IMR-90 (cell line): ENCODE data around the gene OXNAD1. TPM values are rescaled to one million over a fixed set of nuclear protein-coding genes. Genes with fewer than 3 reads are reported as not detected.

ENCODE experiments used
- ATAC-seq: fragments of 200-7000 bp; cut with Tn5 transposase; 2 replicates; pipeline ENCODE4 v1.9.1; 2020; ENCODE audit warnings: low read depth, mild to moderate bottlenecking, moderate library complexity
- BruUV-seq: library from RNA; stranded (reverse); fragments of 400-500 nt; replicated peaks from 2 replicates; lab custom pipeline; 2021; lab: Mats Ljungman, UMichigan
- CTCF ChIA-PET: fragments of 300-600 bp; formaldehyde crosslinking; extraction: SDS; loops from one replicate; lab custom pipeline; 2021; ENCODE audit warnings: antibody characterized with exemption; lab: Yijun Ruan, JAX
- POLR2A ChIA-PET: fragments of 300-600 bp; sonication (Branson Sonifier 250); formaldehyde crosslinking; loops from one replicate; lab custom pipeline; 2022; ENCODE audit warnings: antibody characterized with exemption; ENCODE audit not compliant: unreplicated experiment; lab: Charles Lee
- DNase-seq: peaks from one replicate; pipeline ENCODE4 v3.0.0; 2013
- H2AFZ ChIP-seq: replicated peaks from 2 replicates; pipeline ENCODE3; 2013; ENCODE audit warnings: low read length, mild to moderate bottlenecking; ENCODE audit not compliant: poor library complexity
- H2AK5ac ChIP-seq: 2 replicates; pipeline ENCODE4 v1.6.1; 2013; ENCODE audit warnings: low read depth, low read length, inconsistent platforms
- H2AK9ac ChIP-seq: replicated peaks from 2 replicates; pipeline ENCODE3; 2013; ENCODE audit warnings: mild to moderate bottlenecking, low read depth, low read length, moderate library complexity; ENCODE audit not compliant: poor library complexity
- H2BK120ac ChIP-seq: 2 replicates; pipeline ENCODE4 v1.6.1; 2013; ENCODE audit warnings: low read depth, low read length, inconsistent platforms
- H2BK15ac ChIP-seq: 3 replicates; pipeline ENCODE4 v1.6.1; 2013; ENCODE audit warnings: low read depth, low read length, inconsistent platforms
- H2BK20ac ChIP-seq: 2 replicates; pipeline ENCODE4 v1.6.1; 2013; ENCODE audit warnings: low read depth, mild to moderate bottlenecking, inconsistent platforms, low read length, moderate library complexity
- H2BK5ac ChIP-seq: 2 replicates; pipeline ENCODE4 v1.6.1; 2013; ENCODE audit warnings: mild to moderate bottlenecking, low read depth, low read length, inconsistent platforms; ENCODE audit not compliant: poor library complexity, severe bottlenecking
- H3K14ac ChIP-seq: replicated peaks from 2 replicates; pipeline ENCODE4 v1.6.1; 2013; ENCODE audit warnings: low read depth, low read length, inconsistent platforms
- H3K18ac ChIP-seq: 2 replicates; pipeline ENCODE4 v1.6.1; 2013; ENCODE audit warnings: low read depth, low read length, control low read depth
- H3K23ac ChIP-seq: 2 replicates; pipeline ENCODE4 v1.6.1; 2013; ENCODE audit warnings: low read depth, low read length, inconsistent platforms
- H3K27ac ChIP-seq: 2 replicates; pipeline ENCODE4 v1.5.1; 2013; ENCODE audit warnings: mild to moderate bottlenecking, control low read depth, low read length; ENCODE audit not compliant: insufficient read depth
- H3K27me3 ChIP-seq: 2 replicates; pipeline ENCODE4 v1.6.1; 2013; ENCODE audit warnings: low read length; ENCODE audit not compliant: control insufficient read depth, insufficient read depth
- H3K36me3 ChIP-seq: 2 replicates; pipeline ENCODE4 v1.6.1; 2013; ENCODE audit warnings: low read length, mixed read lengths; ENCODE audit not compliant: control insufficient read depth, insufficient read depth
- H3K4ac ChIP-seq: 2 replicates; pipeline ENCODE4 v1.6.1; 2013; ENCODE audit warnings: low read depth, low read length, inconsistent platforms
- H3K4me1 ChIP-seq: 2 replicates; pipeline ENCODE4 v1.6.1; 2013; ENCODE audit warnings: low read length, mixed read lengths; ENCODE audit not compliant: control insufficient read depth, insufficient read depth
- H3K4me2 ChIP-seq: 2 replicates; pipeline ENCODE4 v1.6.1; 2013; ENCODE audit warnings: low read depth, mild to moderate bottlenecking, control low read depth, low read length, moderate library complexity
- H3K4me3 ChIP-seq: 2 replicates; pipeline ENCODE4 v1.5.1; 2013; ENCODE audit warnings: low read depth, mild to moderate bottlenecking, control low read depth, low read length, moderate library complexity; ENCODE audit not compliant: insufficient read depth
- H3K56ac ChIP-seq: 2 replicates; pipeline ENCODE4 v1.6.1; 2013; ENCODE audit warnings: low read length, inconsistent platforms; ENCODE audit not compliant: insufficient read depth; ENCODE audit errors: extremely low read depth
- H3K79me1 ChIP-seq, 2 experiments: 2 replicates each; pipeline ENCODE4 v1.6.1; 2013; ENCODE audit warnings: low read length in 2 of 2, inconsistent platforms in 1 of 2, low read depth in 1 of 2
- H3K9ac ChIP-seq: 2 replicates; pipeline ENCODE4 v1.6.1; 2013; ENCODE audit warnings: low read depth, low read length, control low read depth
- H3K9me1 ChIP-seq: 2 replicates; pipeline ENCODE4 v1.6.1; 2013; ENCODE audit warnings: low read length, inconsistent platforms; ENCODE audit not compliant: insufficient read depth
- H3K9me3 ChIP-seq: 2 replicates; pipeline ENCODE4 v1.6.1; 2013; ENCODE audit warnings: low read length; ENCODE audit not compliant: control insufficient read depth, insufficient read depth
- H4K20me1 ChIP-seq: 2 replicates; pipeline ENCODE4 v1.6.1; 2013; ENCODE audit warnings: low read length, inconsistent platforms; ENCODE audit not compliant: insufficient read depth
- H4K5ac ChIP-seq: 2 replicates; pipeline ENCODE4 v1.6.1; 2013; ENCODE audit warnings: mild to moderate bottlenecking, low read depth, low read length, control low read depth
- H4K8ac ChIP-seq, 2 experiments: 2 replicates each; pipeline ENCODE4 v1.6.1; 2013; ENCODE audit warnings: low read depth in 2 of 2, low read length in 2 of 2, control low read depth in 1 of 2, inconsistent platforms in 1 of 2
- H4K91ac ChIP-seq: 2 replicates; pipeline ENCODE4 v1.6.1; 2013; ENCODE audit warnings: low read depth, low read length, inconsistent platforms; ENCODE audit not compliant: insufficient read depth
- BHLHE40 ChIP-seq: fragments of 150-350 bp; IDR thresholded peaks from 2 replicates; pipeline ENCODE4 v1.6.1; 2016; ENCODE audit warnings: mild to moderate bottlenecking, low read depth, low read length
- CEBPB ChIP-seq: IDR thresholded peaks from 2 replicates; pipeline ENCODE4 v1.6.1; 2012; ENCODE audit warnings: low read depth, low read length, improper control_type of control experiment
- CHD1 ChIP-seq: IDR thresholded peaks from 2 replicates; pipeline ENCODE4 v1.6.1; 2012; ENCODE audit warnings: low read depth, low read length, improper control_type of control experiment
- CTCF ChIP-seq: conservative IDR thresholded peaks from 2 replicates; pipeline ENCODE4 v1.5.1; 2012; ENCODE audit warnings: mild to moderate bottlenecking, low read depth, low read length, improper control_type of control experiment
- ELK1 ChIP-seq: fragments of 150-350 bp; IDR thresholded peaks from 2 replicates; pipeline ENCODE4 v1.6.1; 2016; ENCODE audit warnings: low read depth, mild to moderate bottlenecking, low read length, moderate library complexity, borderline replicate concordance
- FOS ChIP-seq: fragments of 150-350 bp; IDR thresholded peaks from 2 replicates; pipeline ENCODE4 v1.6.1; 2016; ENCODE audit warnings: low read depth, low read length
- MAFK ChIP-seq: IDR thresholded peaks from 2 replicates; pipeline ENCODE4 v1.6.1; 2012; ENCODE audit warnings: low read depth, low read length, improper control_type of control experiment
- MAZ ChIP-seq: IDR thresholded peaks from 2 replicates; pipeline ENCODE4 v1.6.1; 2012; ENCODE audit warnings: low read depth, mild to moderate bottlenecking, low read length, improper control_type of control experiment, moderate library complexity, borderline replicate concordance
- MXI1 ChIP-seq: IDR thresholded peaks from 2 replicates; pipeline ENCODE4 v1.6.1; 2012; ENCODE audit warnings: low read depth, mild to moderate bottlenecking, low read length, moderate library complexity, borderline replicate concordance
- NFE2L2 ChIP-seq: fragments of 150-350 bp; IDR thresholded peaks from 2 replicates; pipeline ENCODE4 v1.6.1; 2016; ENCODE audit warnings: low read depth, mild to moderate bottlenecking, low read length
- POLR2A ChIP-seq: IDR thresholded peaks from 2 replicates; pipeline ENCODE4 v1.6.1; 2012; ENCODE audit warnings: mild to moderate bottlenecking, low read depth, low read length
- RAD21 ChIP-seq: IDR thresholded peaks from 2 replicates; pipeline ENCODE4 v1.6.1; 2012; ENCODE audit warnings: low read length, improper control_type of control experiment
- RCOR1 ChIP-seq: IDR thresholded peaks from 2 replicates; pipeline ENCODE4 v1.6.1; 2012; ENCODE audit warnings: mild to moderate bottlenecking, low read length, improper control_type of control experiment; ENCODE audit not compliant: insufficient replicate concordance
- RFX5 ChIP-seq: IDR thresholded peaks from 2 replicates; pipeline ENCODE4 v1.8.0; 2012; ENCODE audit warnings: low read depth, mild to moderate bottlenecking, low read length, moderate library complexity
- SMC3 ChIP-seq: fragments of 150-350 bp; IDR thresholded peaks from 2 replicates; pipeline ENCODE4 v1.6.1; 2016; ENCODE audit warnings: low read depth, mild to moderate bottlenecking, antibody characterized with exemption, low read length, moderate library complexity
- USF2 ChIP-seq: fragments of 150-350 bp; IDR thresholded peaks from 2 replicates; pipeline ENCODE4 v1.6.1; 2017; ENCODE audit warnings: mild to moderate bottlenecking, antibody characterized with exemption, low read length, low read depth
- WGBS, 2 experiments: methylation state at CpG; one replicate each; pipeline versions ENCODE4 v1.1.5 to v1.1.7; 2013; ENCODE audit warnings: missing lambda C conversion rate in 2 of 2; ENCODE audit not compliant: insufficient read length in 1 of 2; ENCODE audit errors: extremely low coverage in 2 of 2; 5-methylcytosine and 5-hydroxymethylcytosine counted together
- dilution Hi-C: fragments of 300-500 bp; cut with HindIII; formaldehyde crosslinking; loops from one replicate; pipeline ENCODE4 v1.14.3; 2018; ENCODE audit warnings: low sequenced_read_pairs; ENCODE audit not compliant: unreplicated experiment
- in situ Hi-C: fragments of 300-500 bp; cut with MboI; formaldehyde crosslinking; loops from 3 replicates; pipeline ENCODE4 v1.14.3; 2019; ENCODE audit warnings: low sequenced_read_pairs, inconsistent platforms, mixed read lengths
- intact Hi-C: fragments of 100-400 bp; cut with micrococcal nuclease; formaldehyde crosslinking; loops from 2 replicates; pipeline ENCODE4 v1.10.0; 2022
- polyA plus RNA-seq, 3 experiments: library from polyadenylated mRNA; depleted of rRNA; stranded (reverse); fragments of >200 nt; gene quantifications; 2 replicates each; pipeline ENCODE4 v1.2.3, GENCODE V29; 2012; ENCODE audit warnings: low replicate concordance in 1 of 3
- total RNA-seq: library from RNA; depleted of rRNA; stranded (reverse); fragments of >200 nt; gene quantifications from 2 replicates; pipeline ENCODE4 v1.2.3, GENCODE V29; 2012

OXNAD1 gene
- total and polyA plus RNA-seq, 2 of the 4 experiments (the other 2 are of a cell fraction), result 6.2 to 11.3 TPM

GRCh38 chr3:16219777-16220176 is 45.2 kb upstream of the OXNAD1 start:
- Histone ChIP-seq H3K56ac (no peak overlapping the region), H2BK15ac (no peak overlapping the region), H3K4me1 (no peaks in the 10 kb centered on the region), H4K20me1 (no peaks in the 10 kb centered on the region), H2AK9ac (no peak overlapping the region), H4K8ac (no peak overlapping the region), H3K4me3 (no peak overlapping the region), H3K27ac (no peak overlapping the region), H4K5ac (no peak overlapping the region), H2AK5ac (no peak overlapping the region), H4K91ac (no peak overlapping the region), H3K14ac (no peak overlapping the region), H3K9ac (no peak overlapping the region), H2BK20ac (no peak overlapping the region), H3K27me3 (no peaks in the 10 kb centered on the region), H3K4ac (no peak overlapping the region), H2BK5ac (no peak overlapping the region), H3K9me1 (no peaks in the 10 kb centered on the region), H3K36me3 (peaks cover 41% of the 10 kb centered on the region), H3K23ac (no peak overlapping the region), H2BK120ac (no peak overlapping the region), H3K18ac (no peak overlapping the region), H3K4me2 (no peak overlapping the region), H3K79me1 (no peaks in the 10 kb centered on the region), H3K9me3 (no peaks in the 10 kb centered on the region), H2AFZ (no peak overlapping the region)
- intact Hi-C loops (no loop called here), dilution Hi-C loops (no loop called here), in situ Hi-C loops (no loop called here)
- CTCF ChIA-PET, result no interaction called here
- TF ChIP-seq MAFK, result no peak
- no peak for TF ChIP-seq ELK1
- no peak for TF ChIP-seq NFE2L2
- TF ChIP-seq SMC3, result no peak
- TF ChIP-seq MAZ, result no peak
- TF ChIP-seq FOS, result no peak
- TF ChIP-seq RCOR1, result no peak
- no peak for TF ChIP-seq CTCF
- no peak for TF ChIP-seq MXI1
- no peak for TF ChIP-seq RFX5
- TF ChIP-seq CHD1, result no peak
- TF ChIP-seq BHLHE40, result no peak
- TF ChIP-seq POLR2A, result no peak
- TF ChIP-seq USF2, result no peak
- TF ChIP-seq RAD21, result no peak
- TF ChIP-seq CEBPB, result no peak
- BruUV-seq, result no TSS peak
- DNase-seq (no peak), ATAC-seq (no peak)
- POLR2A ChIA-PET, result no interaction called here
- WGBS, 2 experiments, result no CpG with 5 or more reads among the region's 3 CpGs
